ENCODE results near the gene ZNF423. TPM values are rescaled to one million over a fixed set of nuclear protein-coding genes. Genes with fewer than 3 reads are reported as not detected.

ZNF423 gene
- total RNA-seq, 1 donor from 2014 or later, result 7.1 TPM

DNA sequence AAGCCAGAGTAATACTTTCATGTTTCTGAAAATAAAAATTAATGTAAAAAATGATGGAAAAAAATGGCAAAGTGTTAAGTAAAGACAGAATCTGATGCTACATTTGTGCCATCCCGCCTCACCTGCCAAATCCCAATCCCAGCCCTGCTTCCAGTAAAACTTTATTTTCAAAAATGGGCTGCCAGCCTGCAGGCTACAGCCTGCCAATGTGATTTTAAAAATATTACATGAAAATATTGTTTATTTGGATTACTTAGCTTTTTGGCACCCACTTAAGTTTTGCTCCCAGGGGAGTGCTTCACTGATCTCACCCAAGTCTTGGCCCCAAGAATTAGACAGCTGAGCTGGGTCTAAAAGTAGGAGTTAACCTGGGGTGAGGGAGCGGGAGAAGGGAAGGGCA, 369.5 kb downstream of the ZNF423 start:
- no peak for DNase-seq

DNA sequence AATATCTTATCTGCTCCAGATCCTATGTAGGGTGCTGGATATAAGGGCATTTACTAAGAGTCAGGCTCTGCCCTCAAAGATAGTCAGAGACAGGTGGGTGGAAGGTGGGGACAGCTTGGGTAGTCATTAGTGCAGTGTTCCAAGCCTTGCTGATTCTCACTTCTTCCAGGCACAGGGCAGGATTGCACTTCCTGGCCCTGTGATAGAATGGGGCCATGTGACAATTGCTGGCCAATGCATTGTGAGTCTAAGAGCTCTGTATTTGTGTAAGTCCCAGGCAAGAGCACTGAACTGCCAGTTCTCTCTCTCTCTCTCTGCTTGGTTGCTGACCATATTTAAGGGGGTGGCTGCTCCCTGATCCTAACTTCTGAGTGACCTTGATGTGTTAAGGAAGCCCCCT, 370.2 kb downstream of the ZNF423 start:
- peak; percentile 6 for DNase-seq

DNA sequence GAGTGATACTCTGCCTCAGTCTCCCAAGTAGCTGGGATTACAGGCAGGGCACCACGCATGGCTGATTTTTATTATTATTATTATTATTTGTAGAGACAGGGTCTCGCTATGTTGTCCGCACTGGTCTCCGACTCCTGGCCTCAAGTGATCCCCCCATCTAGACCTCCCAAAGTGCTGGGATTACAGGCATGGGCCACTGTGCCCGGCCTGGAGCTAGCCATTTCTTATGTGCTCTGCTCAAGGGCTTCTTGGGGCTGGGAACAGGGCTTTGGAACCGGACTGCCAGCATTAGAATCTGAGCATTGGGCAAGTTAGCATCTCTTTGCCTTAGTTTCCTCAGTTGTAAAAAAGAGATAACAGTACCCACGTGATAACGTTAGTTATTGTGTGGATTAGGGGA, 371.0 kb downstream of the ZNF423 start:
- DNase-seq, result no peak

DNA sequence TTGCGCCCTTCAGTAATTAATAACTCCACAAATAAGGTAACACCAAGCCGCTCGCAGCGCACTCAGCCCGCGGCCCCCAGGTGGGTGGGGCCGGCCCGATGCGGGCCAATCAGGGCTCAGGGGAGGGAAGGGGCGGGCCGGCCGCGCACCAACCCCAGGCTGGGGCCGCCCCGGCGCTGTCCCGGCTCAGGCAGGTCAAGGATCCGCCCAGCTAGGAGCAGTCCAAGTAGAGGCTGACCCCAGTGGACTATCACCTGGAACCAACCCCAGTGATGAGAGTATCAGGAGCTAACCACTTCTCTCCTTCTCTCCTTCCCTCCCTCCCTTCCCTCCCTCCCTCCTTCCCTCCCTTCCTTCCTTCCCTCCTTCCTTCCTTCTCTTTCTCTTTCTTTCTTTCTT, 371.5 kb downstream of the ZNF423 start:
- peak; percentile 48 for DNase-seq

DNA sequence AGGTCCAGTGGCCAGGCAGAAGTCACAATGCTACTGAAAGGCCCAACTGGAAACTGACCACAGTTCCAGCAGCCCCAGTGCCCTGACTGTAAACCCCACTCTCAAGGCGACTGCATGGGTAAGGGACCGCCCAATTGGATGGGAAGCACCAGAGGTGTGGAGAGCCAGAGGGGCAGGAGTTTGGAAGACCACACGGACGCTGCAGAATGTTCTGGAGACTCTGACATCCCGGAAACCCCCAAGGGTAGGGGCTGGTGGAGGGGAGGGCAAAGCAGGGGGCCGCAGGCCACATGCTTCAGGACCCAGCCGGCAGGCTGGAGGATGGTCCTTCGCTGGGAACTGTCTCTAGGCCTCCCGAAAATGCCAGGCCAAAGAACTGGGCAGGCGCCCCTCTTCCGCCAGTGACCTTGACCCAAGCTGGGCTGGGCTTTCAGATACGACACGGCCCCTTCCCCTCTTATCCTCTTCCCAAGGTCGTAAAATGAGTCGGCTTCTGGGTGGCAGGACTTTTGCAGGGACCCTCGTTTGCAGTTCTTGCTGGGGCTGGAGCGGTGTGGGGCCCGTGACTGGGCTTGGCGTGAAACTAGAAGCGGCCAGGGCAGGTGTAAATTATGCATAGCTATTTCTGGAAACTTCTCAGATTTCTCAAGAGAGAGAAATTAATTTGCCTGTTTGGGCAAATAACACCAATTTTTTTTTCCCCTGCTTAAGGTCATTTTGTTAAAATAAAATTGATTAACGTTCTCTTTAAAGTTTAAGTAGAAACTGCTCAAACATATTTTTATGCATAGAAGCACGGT, 372.1 kb downstream of the ZNF423 start:
- DNase-seq, result no peak

DNA sequence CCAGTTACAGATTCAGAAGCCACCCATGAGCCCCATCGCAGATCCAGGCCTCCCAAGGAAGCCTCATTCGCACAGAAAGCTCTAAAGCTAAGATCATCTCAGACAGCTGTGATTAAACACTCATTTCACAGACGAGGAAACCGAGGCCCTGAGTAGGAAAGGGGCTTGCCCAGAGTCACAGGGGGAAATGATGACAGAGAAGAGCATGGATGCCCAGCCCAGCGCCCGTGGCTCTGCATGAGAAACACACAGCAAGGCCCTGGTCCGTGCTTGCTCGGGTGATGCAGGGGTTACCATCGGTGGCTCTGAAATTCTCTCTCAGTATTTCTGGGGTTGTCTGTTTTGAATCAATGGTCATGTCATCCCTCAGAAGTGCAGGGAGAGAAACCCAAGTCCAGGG, 372.7 kb downstream of the ZNF423 start:
- DNase-seq, result no peak

DNA sequence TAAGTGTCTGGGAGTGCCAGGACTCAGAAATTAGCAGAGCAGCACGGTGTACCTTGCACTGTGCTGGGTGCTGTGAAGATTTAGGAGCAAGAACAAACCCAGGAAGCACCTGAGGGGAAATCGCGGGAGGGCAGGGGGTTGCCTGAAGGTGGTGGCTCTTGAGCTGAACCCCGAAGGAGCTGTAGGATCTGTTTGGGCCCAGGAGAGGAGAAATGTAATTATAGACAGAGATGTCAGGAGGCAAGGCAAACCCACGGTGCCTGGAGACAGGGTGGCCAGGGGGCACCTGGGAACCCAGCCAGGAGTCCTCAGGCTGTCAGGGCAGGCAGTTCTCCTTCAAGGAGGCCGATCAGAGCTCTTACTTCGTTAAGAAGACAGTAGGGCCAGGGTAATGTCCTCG, 373.2 kb downstream of the ZNF423 start:
- no peak for DNase-seq

DNA sequence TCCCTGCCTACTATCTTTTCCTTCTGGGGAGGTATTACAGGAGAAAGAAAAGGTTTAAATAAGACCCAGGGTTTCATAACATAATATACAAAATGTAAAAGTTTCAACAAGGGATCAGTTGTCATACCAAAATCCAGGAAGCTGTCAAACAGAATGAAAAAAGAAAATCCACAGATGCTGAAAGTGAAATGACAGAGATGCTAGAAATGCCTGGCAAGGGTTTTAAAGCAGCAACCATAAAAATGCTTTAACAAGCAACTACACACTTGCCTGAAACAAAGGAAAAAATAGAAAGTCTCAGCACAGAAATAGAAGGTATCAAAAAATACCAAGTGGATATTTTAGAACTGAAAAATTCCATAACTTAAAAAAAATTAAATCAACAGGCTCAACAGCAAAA, 377.3 kb downstream of the ZNF423 start:
- DNase-seq, result no peak

DNA sequence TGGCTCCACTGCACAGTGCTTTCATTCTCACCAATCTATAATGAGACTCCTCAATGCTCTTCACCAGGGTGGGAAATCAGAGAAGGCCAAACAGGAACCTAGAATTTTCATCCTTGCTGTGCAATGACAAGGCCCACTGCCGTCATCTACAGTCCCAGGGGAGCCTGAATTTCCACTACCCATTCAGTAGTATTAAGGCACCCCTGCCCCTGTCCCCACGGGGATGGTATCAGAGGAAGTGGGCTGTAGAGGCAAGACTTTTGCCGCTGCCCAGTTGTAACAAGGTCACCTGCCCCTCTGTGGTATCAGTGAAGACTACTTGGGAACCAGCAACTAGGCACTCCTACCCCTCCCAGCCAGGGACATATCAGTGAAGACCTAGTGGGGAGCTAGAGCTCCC, 377.8 kb downstream of the ZNF423 start:
- no peak for DNase-seq

DNA sequence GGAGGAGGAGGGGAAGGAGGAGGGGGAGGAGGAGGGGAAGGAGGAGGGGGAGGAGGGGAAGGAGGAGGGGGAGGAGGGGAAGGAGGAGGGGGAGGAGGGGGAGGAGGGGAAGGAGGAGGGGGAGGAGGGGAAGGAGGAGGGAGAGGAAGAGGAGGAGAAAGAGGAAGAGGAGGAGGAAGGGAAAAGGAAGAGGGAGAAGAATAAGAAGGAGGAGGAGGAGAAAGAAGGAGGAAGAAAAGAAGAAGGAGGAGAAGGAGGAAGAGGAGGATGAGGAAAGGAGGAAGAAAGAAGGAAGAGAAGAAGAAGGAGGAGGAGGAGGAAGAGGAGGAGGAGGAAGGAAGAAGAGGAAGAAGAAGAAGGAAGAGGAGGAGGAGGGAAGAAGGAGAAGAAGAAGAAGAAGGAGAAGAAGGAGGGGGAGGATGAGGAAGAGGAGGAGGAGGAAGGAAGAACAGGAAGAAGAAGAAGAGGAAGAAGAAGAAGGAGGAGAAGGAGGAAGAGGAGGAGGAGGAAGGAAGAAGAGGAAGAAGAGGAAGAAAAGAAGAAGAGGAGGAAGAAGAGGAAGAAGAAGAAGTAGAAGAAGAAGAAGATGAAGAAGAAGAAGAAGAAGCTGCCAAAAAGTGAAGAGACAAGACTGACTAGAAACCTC, 378.5 kb downstream of the ZNF423 start:
- DNase-seq, result no peak

DNA sequence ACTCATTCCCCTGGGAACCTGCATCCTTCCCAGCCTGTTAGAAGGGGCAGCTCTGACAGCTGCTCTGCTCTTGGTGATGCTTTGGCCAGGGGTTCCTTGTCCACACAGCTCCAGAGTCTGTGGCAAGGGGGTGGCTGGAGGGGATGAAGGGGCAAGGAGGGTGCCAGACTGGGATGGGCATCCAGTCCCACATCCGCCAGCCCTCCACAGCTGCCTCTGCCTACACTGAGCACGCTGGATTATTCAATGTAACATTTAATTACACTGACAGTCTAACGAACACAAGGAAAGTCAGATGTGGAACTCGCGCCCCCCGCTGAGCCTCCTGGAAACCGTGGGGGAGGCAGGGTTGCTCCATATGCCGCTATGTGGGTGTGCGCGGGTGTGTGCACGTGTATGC, 381.2 kb downstream of the ZNF423 start:
- no peak for DNase-seq

DNA sequence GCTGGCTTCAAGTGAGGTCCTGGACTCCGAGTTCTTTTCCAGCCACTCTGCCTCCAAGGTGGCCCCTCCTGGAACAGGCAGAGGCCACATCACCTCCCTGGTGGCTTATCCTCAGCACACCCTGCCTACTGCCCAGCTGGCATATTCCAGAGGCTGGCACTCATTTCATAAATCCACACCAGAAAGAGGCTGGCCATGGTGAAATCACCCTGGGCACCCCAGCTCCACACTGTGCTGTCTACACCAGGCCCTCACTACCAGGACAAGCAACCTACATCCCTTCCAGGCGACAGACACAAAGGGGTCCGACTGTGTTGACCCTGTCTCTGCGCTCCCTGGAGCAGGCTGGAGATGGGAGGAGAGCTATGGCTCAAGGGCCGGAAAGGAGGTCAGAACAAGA, 382.1 kb downstream of the ZNF423 start:
- no peak for DNase-seq

DNA sequence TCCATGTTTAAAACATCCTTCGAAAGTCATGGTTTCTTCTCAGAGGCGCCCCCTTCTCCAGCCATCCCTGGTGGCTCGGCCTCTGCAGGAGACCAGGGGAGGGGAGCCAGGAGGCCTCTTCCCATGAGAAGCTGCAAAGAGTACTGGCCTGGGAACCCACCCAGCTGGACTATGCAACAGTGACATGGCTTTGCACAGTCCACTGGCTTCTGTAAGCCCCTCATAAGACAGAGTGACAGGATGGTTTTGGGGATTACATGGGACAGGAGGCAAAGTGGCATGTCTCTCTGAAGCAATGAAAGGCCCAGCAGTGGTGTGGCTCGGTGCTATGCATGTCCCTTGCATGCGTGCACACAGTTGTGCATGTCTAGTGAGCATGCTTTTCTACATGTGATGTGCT, 382.8 kb downstream of the ZNF423 start:
- no peak for DNase-seq

DNA sequence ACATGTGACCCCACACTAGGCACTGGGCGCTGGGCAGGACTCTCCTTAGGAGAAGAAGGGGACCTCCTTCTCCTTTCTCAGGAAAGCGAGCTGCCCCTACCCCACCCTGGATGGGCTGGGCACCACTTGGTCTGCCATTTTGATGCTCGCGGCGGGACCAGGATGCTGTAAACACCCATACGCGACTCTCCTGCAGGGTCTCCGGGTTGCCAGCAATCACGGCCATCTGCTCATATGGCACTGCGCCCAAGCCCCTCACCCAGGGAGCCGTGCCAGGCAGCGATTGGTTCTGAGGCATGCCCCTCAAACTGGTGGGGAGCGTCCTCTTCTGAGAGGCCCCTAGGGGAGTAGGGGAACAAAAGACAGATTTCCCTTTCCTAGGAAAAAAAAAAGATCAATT, 383.3 kb downstream of the ZNF423 start:
- no peak for DNase-seq

DNA sequence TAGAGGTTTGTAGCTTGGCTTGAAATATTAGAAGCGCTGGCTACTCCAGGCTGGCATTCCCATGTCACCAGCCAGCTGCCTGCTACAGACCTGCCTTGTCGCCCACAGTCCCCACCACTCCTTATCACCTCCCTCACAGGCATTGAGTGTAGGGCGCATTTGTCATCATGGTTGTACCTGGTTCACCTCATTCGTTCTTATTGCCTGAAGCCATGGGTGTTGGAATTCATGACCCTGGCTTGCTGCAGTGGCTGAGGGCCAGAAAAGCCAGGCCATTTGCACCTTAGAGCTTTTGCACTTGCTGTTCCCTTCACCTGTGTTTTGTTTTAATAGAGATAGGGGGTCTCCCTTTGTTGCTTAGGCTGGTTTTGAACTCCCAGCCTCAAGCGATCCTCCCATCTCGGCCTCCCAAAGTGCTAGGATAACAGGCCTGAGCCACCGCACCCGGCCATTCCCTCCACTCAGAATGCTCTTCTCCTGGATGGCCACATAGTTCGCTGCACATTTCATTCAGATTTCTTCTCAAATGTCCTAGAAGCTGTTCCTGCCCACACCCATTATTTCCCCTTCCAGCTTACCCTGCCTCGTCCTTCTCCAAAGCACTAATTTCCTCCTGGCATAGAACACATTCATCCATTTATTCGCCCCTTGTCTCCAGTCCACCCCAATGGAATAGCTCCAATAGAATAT, 384.7 kb downstream of the ZNF423 start:
- DNase-seq, result no peak

DNA sequence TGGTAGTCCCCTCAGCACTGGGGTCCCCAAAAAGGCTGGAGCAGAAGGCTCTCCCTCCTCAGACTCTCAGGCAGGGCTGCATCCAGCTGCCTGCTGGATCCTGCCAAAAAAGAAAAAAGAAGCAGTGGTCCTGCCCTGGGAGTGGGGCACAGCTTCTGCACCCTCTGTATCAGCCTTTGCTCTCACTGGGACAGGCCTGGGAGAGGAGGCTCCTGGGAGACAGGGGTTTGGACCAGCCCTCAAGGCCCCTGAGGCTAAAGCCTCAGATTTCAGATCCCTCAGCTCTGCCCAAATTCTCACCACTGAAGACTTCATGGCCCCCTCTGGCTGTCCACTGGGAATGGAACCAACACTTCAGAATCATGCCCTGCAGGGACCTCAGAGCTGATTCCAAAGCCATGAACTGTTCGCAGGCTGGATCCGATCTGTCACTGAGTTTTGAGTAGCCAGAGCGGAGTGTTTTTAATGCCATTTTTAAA, 385.4 kb downstream of the ZNF423 start:
- DNase-seq, result no peak

DNA sequence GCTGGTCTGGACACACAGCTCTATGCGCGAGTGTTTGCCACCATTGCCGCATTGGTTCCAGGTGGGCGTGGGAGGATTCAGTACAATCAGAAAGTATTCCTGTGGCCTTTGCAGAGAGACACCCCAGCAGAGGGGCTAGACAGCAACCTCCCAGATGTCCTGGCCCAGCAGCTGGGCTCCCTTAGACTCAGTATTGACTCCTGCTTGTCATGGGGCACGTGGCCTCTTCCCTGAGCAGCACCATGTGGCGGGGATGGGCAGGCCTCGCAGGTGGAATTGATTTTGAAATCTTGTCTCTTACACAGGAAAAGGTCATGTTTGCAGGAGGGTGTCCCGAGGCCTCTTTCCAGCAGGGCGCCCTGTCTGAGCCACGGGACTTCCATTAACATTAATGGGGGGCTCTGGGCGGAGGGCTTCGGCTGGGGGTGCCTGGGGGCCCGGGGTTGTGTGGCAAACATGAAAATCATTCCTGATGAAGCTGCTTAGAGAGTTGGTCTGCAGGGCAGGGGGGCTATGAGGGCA, 385.9 kb downstream of the ZNF423 start:
- DNase-seq, result no peak

DNA sequence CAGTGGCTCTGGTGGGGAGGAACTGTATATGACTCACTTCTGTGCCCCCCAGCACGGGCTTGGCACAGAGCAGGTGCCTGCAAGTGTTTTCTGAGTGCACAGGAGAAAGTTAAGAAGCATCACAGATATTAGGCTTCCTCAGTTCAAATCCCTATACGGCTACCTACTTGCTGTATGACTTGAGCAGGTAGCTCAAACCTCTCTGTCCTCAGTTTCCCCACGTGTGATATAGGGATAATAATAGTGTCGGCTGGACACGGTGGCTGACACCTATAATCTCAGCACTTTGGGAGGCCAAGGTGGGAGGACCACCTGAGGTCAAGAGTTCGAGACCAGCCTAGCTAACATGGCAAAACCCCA, 386.6 kb downstream of the ZNF423 start:
- no peak for DNase-seq

DNA sequence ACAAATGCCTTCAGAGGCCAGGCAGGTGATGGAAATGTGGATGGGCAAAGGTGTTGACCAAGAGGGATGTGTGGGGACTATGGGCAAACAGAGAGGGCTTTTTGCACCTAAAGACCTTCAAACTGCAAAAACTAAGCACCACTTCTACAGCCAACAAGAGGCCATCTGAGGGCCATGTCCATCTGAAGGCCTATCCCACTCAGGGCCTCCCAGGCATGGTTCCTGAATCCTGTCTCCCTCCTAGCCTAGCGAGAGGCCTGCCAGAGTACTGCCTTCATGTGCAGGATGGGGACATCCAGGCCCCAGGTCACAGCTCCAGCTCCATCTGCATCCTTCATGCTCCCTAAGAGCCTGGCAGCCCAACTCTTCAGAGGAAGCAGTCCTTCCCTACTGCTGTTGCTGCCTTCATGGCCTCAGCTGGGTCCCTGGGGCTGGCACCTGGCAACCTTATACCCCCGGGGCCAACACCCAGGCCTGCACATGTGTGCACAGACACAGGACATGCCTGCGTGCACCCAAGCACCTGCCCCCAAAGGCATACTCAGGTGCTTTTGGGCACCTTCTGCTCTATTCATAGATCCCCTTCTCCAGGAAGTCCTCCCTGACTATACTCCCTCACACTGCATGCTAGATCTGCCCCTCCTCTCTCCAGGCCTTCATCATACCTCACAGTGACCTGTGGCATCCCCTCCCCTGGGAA, 387.2 kb downstream of the ZNF423 start:
- DNase-seq, result no peak

DNA sequence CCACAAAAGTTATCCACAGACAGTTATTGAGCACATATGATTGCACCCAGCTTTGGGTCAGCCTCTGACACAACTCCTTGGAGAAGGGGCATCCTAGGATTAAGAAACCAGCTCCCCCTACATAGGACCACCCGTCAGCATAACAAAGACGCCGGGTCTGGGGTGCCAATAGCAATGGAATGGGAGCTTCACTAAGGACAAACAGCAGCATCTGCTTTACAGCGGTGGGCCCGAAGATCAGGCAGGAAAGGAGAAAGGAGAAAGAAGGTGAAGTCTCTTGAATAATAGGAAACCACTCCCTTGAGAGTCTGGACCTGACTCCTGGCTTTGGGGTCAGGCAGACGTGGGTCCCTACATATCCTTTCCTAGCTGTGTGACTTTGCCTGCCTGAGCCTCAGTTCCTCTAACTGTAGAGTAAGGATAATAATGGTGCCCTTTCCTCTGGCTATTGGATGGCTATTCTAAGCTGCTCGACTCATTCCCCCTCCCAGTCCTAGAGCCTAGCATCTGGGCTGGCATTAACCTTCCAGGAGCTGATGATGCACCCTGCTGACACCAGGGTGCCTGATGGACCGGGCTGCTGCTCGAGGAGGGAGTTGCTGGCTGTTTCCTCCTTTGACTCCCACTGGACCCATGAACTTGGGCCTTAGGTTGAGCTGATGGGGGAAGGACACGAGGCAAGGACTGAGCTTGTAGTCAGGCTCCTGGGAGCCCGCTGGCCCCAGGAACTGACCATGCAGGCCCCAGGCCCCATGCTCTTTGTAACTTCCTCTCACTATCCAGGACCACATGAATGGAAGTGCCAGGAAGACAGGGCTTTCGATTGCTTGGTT, 388.2 kb downstream of the ZNF423 start:
- no peak for DNase-seq

DNA sequence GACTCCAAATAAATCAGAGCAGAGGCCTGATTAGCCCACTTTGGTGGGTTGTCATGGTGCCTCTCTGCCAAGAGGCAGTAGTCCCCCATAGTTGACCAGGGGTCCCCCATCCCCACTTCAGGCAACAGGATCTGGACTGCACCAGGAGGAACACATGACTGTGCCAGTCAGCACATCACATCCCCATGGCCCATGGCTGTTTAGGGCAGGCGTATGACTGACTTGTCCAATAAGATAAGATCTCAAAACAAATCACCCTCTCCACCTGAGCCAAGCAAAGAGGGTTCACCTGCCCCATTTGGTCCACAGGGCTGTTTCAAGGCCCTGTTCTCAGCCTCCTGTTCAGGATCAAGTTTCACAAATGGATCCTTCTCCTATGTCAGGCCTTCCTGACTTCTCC, 389.0 kb downstream of the ZNF423 start:
- DNase-seq, result no peak

DNA sequence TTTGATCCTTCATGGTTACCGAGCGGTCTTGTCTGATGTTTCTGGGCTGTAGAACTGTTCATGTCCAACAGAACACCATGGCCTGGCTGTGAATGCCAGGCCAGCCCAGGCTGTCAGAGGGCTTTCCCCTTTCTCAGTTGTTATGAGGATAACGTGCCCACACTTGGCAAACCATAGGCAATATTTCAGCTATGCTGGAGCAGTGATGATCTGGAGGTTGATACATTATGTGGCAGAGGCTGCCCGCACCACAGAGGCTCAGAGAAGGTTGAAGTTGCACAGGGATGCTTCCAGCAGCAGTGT, 389.4 kb downstream of the ZNF423 start:
- DNase-seq, result no peak
